ENCODE measurements around the gene ZIC5.

DNA sequence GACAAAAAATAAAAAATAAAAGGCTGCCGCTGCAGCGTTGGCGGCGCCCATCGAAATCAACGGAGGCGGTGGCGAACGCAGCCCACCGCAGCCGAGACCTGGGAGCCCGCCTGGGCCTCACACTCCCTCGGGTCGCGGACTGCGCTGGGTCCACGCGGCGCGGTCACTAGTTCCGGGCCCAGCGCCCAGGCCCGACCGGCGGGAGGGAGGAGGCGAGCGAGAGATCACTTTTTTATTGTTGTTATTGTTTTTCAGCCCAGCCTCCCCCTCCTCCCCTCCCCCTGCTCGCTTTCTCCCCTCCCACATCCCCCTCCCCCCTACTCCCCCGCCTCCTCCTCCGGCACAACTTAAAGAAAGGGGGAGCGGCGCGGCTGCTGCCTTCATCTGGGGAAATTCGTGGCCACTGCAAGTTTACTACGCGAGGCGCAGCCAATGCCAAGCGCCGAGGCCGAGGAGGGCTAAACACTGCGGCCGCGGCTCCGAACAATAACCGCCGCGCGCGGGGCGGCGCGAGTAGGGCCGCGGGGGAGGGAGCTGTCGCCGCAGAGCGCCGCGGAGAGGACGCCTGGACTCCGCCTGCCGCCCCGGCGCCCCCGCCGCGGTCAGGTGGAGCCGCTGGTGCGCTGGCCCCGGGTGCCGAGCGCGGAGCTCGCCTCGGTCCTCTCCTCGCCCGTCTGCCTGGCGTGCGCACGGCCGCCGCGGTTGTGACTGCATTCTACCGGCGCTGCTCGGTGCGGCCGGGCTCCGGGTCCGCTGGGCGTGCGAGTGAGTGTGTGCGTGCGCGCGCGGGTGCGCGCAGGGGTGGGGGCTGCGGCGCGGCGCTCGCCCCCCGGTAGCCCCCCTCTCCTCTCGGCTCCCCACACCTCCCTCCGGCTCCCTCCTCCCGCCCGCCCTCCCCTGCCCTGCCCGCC is 9.5 kb upstream of the ZIC5 start:
- no peak for TF ChIP-seq KDM1A (IDR thresholded peaks at IDR 0.05; ENCODE audit: low read depth)
- TF ChIP-seq, protein P1, sequence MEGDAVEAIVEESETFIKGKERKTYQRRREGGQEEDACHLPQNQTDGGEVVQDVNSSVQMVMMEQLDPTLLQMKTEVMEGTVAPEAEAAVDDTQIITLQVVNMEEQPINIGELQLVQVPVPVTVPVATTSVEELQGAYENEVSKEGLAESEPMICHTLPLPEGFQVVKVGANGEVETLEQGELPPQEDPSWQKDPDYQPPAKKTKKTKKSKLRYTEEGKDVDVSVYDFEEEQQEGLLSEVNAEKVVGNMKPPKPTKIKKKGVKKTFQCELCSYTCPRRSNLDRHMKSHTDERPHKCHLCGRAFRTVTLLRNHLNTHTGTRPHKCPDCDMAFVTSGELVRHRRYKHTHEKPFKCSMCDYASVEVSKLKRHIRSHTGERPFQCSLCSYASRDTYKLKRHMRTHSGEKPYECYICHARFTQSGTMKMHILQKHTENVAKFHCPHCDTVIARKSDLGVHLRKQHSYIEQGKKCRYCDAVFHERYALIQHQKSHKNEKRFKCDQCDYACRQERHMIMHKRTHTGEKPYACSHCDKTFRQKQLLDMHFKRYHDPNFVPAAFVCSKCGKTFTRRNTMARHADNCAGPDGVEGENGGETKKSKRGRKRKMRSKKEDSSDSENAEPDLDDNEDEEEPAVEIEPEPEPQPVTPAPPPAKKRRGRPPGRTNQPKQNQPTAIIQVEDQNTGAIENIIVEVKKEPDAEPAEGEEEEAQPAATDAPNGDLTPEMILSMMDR (IDR thresholded peaks at IDR 0.05): no peak
